GM12872 (cell line): ENCODE measurements around the gene PDLIM5.

Source experiments
- CTCF ChIP-seq: IDR thresholded peaks from 3 replicates; pipeline ENCODE4 v1.5.1; 2011; ENCODE audit warnings: low read depth, mild to moderate bottlenecking, low read length, moderate library complexity; ENCODE audit not compliant: insufficient read depth

The PDLIM5 gene

GRCh38 chr4:94451695-94452475 is at the start of gene PDLIM5:
PDLIM5 (plus strand) TSS chr4:94451942; CDS start chr4:94455289, 3,347 bp downstream.
- no peak for TF ChIP-seq CTCF

GRCh38 chr4:94403751-94404150 is 48.0 kb upstream of the PDLIM5 start:
- TF ChIP-seq CTCF, result no peak

GRCh38 chr4:94406668-94407437 is 44.9 kb upstream of the PDLIM5 start:
- TF ChIP-seq CTCF, result peak; percentile 82

DNA sequence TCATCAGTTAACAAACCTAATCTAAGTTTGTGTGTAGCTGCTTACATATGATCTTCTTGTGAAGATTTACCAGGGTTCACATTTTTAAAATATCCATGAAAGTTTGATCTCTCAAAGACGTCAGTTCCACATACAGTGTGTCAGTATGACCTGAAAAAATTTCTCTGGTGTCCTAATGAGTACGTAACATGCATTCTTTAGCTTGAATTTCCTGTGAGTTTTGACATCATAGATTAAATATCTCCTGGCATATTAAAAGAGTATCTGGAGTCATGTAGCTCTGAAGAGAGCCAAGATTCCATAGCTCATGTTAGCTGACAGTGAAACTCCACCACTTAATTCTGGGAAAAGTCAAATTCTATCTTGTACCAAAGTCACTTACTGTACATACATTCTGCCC is 43.9 kb upstream of the PDLIM5 start:
- TF ChIP-seq CTCF, result no peak

- TF ChIP-seq CTCF, result no peak
Observed at GRCh38 chr4:94408549-94409374, 43.0 kb upstream of the PDLIM5 start.

- no peak for TF ChIP-seq CTCF
Observed at GRCh38 chr4:94409375-94409679, 42.4 kb upstream of the PDLIM5 start.

DNA sequence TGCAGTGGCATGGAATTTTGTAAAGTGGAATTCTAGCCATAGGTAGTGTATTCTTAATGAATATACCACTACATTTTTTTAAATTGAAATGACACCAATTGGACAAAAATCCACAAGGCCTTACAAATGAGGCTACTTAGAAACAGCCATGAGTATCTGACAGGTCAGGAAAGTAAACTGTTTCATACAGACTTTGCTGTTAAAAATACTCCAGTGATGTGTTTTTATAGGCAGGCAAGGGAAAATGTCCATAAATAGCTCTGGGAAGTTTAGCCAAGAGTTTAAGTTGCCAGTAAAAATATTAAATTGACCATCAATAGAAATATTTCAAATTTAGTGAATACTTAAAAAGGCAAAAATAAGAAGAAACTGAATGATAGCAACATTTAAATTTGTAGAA is 41.8 kb upstream of the PDLIM5 start:
- TF ChIP-seq CTCF, result no peak
